ENCODE data around the gene NFKBIZ.

Gene NFKBIZ

GRCh38 chr3:101848754-101849713 is at the start of gene NFKBIZ:
NFKBIZ (plus strand) TSS chr3:101849514; CDS start chr3:101849629, 115 bp downstream.
- DNase-seq (ENCODE audit: low spot score), result peak; percentile 98

- DNase-seq (ENCODE audit: low spot score), result no peak
These were observed 48.1 kb upstream of the NFKBIZ start for GRCh38 chr3:101801174-101801573.

- DNase-seq (ENCODE audit: low spot score), result no peak
These were observed 47.1 kb upstream of the NFKBIZ start for GRCh38 chr3:101802179-101802578.

DNA sequence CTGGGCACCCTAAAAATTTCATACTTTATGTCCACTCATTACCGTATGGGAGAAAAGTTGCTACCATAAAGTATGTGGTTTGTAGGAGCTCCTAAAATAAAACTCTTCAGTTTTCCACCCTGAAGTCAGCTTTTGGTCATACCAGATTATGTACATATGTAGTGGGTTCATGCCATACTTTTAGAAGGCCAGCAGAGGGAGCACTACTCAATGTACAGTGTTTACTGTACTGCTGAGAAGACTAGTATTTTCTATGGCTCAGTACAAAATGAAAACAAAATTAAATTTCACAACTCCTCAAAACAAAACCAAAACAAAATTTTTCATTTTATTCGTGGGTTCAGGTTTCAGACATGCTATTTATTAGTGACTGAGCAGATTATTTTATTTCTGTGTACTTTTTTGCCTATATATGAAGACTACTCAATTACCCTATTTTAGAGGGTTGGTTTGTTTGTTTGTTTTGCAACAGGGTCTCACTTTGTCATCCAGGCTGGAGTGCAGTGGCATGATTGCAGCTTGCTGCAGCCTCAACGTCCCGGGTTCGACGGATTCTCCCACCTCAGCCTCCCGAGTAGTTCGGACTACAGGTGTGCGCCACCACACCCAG is 46.0 kb upstream of the NFKBIZ start:
- DNase-seq (ENCODE audit: low spot score), result peak; percentile 44

GRCh38 chr3:101803939-101804338 is 45.4 kb upstream of the NFKBIZ start:
- no peak for DNase-seq (ENCODE audit: low spot score)

GRCh38 chr3:101806491-101806890 is 42.8 kb upstream of the NFKBIZ start:
- DNase-seq (ENCODE audit: low spot score), result no peak

GRCh38 chr3:101807888-101808287 is 41.4 kb upstream of the NFKBIZ start:
- no peak for DNase-seq (ENCODE audit: low spot score)

GRCh38 chr3:101809178-101810021 is 39.9 kb upstream of the NFKBIZ start:
- peak; percentile 21 for DNase-seq (ENCODE audit: low spot score)

GRCh38 chr3:101810022-101810418 is 39.3 kb upstream of the NFKBIZ start:
- no peak for DNase-seq (ENCODE audit: low spot score)

DNA sequence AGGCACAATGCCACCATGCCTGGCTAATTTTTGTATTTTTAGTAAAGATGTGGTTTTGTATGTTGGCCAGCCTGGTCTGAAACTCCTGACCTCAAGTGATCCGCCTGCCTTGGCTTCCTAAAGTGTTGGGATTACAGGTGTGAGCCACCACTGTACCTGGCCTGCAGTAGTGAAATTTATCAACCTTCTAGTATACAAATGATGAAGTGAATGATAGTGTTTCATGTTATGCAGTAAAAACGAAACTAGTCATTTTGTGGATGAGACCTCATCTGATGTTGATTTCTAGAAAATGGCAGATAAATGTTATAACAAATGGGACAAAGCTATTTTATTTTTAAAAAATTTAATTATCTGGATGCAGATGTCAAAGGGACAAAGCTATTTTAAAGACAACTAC is 37.4 kb upstream of the NFKBIZ start:
- no peak for DNase-seq (ENCODE audit: low spot score)

DNA sequence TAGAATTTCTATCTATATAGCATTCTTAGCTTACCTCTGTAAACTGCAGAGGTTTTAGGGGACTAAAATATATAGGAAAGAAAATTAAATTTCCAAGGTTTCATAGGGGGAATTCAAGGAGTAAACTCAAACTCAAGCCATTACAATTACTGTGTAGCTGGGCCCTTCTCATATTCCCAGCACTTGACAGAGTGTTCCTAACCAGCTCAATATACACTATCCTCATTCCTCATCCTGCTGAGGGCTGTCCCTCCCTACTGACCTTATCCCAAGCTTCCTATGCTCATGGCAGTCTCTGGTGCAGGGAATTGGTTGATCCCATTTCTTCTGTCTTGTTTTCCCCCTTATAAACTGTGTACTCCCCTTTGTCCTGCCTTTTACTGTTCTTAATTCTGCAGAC is 36.4 kb upstream of the NFKBIZ start:
- DNase-seq (ENCODE audit: low spot score), result no peak

- DNase-seq (ENCODE audit: low spot score), result no peak
These were observed 35.4 kb upstream of the NFKBIZ start for GRCh38 chr3:101813817-101814440.

DNA sequence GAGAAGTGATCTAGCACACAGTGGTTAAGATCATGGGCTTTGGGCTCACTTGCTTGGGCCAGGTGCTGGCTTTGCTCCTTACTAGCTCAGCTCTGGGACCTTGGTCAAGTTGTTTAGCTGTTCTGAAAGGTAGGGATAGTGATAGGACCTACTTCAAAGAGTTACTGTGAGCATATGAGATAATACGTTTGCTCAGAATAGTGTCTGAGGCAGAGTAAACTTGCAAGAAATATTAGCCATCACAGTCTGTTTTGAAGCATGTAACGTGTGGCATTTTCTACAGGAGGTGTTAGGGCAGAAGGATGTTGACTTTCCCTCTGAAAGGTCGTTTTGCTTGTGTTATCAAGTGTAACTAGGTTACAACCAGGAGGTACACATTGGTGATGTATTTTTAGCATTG is 34.5 kb upstream of the NFKBIZ start:
- DNase-seq (ENCODE audit: low spot score), result no peak

- DNase-seq (ENCODE audit: low spot score), result no peak
These were observed 32.8 kb upstream of the NFKBIZ start for GRCh38 chr3:101816215-101817149.

DNA sequence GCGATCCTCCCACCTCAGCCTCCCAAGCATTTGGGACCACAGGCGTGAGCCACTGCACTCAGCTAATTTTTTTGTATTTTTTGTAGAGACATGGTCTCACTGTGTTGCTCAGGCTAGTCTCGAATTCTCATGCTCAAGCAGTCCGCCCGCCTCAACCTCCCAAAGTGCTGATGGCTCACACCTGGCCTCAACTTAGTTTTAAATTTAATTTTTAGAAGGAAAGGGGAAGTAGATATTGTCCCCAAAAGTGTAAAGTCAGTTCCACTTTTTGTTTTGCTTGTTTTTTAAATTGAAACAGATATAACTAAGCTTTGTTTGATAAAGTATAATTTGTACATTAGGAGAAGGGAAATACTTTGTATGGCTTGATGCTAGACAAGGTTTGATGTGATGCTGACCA is 31.3 kb upstream of the NFKBIZ start:
- DNase-seq (ENCODE audit: low spot score), result no peak

DNA sequence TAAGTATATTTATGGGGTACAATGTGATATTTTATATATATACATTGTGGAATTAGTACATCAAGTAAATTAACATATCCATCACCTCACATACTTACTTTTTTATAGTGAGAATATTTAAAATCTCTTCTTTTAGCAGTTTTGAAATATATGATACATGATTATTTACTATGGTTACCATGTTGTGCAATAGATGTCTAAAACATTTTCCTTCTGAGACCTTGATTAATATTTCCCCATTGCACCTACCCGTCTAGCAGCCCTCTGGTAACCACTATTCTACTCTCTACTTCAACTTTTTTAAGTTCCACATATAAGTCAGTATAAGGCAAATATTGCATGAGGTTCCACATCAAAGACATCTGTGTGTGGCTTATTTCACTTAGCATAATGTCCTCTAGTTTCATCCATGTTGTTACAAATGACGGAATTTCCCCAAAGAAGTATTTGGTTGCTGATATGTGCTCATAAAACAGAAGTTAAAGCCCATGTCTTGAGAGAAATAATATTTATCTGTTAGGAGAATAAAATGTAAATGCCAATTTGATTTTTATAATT is 29.6 kb upstream of the NFKBIZ start:
- DNase-seq (ENCODE audit: low spot score), result no peak

- DNase-seq (ENCODE audit: low spot score), result no peak
These were observed 27.8 kb upstream of the NFKBIZ start for GRCh38 chr3:101821503-101821902.

DNA sequence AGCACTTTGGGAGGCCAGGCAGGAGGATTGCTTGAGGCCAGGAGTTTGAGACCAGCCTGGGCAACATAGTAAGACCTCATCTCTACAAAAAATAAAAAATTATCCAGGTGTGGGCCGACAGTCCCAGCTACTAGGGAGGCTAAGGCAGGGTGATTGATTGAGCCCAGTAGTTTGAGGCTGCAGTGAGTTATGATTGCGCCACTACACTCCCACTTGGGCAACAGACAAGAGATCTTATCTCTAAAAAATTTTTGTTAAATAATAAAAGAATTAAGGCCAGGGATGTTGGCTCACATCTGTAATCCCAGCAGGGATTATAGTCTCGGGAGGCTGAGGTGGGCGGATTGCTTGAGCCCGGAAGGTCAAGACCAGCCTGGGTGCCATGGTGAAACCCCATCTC is 25.8 kb upstream of the NFKBIZ start:
- DNase-seq (ENCODE audit: low spot score), result no peak

DNA sequence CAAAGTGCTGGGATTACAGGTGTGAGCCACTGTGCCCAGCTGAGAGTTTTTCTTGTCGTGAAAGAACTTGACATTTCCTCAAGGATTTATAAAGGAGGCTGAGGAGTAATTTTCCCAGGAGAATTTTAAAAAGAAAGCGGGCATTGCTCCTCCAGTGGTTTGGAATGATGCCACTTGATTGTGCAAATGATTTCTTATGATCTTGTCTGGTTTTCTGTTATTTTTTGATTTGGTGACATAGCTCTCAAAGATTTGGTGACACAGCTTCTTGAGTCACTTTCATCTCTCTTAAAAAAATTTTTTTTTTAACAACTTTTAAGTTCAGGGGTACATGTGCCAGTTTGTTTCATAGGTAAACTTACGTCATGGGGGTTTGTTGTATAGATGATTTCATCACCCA is 24.6 kb upstream of the NFKBIZ start:
- no peak for DNase-seq (ENCODE audit: low spot score)

DNA sequence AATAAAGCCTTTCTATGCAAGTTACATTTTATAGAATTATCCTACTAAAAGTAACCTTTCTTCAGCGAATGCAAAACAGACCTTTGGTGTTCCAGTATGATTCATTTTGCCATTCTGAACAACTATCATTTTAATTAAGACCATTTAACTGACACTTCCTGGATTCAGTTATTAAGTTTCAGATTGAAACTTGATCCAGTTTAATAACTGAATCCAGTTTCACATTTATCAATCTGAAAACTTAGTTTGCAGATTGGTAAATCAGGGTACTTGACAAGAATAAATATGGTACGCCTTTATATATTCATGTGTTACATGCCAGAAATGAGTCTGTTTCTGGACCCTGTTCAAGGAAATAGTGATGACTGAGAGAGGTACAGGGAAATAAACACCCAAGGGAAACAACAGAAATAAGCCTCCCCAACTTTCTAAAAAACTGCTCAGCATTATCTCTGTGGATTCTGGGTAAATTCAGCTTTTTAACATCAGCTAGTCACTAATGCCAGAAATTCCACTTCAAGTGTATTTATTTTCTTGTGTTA is 23.3 kb upstream of the NFKBIZ start:
- no peak for DNase-seq (ENCODE audit: low spot score)
